ELR (cell line): Measurements from ENCODE around the gene NCAPG2.
"Not testable (repeated sequence)": the region's sequence is repeated elsewhere in the genome, so short reads cannot be mapped to it uniquely, and the experiment has no call there.

Source experiments
- DNase-seq: peaks from one replicate; pipeline ENCODE4 v3.0.0-alpha.2; 2015; ENCODE audit warnings: low read depth

The NCAPG2 gene

DNA sequence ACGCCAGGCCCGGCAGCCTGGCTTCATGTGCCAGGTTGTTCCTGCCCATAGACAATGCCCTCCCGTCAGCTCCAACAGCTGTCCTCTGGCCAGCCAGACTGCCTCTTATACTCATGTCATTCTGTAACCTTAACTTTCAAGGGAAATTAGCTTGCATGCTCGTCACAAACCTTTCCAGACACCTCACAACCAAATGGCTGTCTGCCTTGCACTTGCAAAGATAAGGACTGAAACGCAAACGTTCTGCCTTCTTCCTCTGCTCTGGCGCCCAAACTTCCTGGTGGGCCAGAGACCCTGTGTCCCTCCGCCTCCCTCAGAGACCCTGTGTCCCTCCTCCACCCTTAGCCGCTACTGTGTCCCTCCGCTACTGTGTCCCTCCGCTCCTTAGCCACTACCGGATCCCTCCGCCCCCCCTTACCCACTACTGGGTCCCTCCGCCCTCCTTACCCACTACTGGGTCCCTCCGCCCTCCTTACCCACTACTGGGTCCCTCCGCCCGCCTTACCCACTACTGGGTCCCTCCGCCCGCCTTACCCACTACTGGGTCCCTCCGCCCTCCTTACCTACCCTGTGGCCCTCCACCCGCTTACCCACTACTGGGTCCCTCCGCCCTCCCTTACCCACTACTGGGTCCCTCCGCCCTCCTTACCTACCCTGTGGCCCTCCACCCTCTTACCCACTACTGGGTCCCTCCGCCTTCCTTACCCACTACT is 37.5 kb downstream of the NCAPG2 start:
- not testable (repeated sequence) for DNase-seq

DNA sequence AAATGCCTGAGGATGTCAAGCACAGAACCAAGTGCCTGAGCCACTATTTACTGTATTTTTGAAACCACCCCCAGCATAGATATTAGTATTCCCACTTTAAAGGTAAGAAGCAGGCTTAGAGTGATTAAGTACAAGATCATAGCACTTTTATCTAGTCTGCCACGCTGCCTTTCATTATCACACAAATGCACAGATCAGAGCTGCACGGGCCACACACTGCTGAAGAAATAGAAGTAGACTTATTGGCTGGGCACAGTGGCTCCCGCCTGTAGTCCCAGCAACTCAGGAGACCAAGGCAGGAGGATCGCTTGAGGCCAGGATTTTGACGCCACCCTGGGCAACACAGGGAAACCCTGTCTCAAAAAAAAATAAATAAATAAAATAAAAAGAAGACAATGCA is 38.2 kb downstream of the NCAPG2 start:
- no peak for DNase-seq

DNA sequence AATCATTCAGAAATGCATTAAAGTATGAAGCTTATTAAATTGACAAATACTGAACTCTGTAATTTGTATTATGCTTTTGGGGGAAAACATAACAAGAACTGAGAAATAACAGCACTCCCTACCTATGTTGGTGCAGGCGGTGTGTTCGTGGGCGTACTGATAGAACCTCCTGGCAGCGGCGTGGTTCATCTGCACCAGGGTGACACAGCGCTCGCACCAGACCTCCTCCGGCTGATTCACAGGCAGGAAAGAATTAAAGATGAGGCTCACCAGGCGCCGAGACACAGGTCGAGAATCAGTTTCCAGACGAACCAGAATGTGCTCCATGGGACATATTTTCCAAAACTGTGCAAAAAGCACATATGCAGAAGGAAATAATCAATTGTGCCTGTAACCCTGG is 40.2 kb downstream of the NCAPG2 start:
- no peak for DNase-seq

DNA sequence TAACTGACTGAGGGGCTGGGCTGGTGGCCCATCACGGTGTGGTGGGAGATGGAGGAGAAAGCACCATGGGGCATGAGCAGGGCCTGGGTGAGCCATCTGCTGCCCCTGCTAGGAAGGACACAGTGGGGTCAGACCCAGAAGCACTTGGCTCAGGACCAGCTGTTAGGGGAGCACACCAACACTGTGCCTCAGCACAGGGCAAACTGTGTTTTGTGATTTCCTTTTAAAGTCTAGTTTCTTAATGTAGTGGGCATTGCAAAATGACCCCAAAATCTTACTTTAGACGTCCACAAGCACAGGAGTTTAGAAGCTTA is 41.2 kb downstream of the NCAPG2 start:
- DNase-seq: no peak

DNA sequence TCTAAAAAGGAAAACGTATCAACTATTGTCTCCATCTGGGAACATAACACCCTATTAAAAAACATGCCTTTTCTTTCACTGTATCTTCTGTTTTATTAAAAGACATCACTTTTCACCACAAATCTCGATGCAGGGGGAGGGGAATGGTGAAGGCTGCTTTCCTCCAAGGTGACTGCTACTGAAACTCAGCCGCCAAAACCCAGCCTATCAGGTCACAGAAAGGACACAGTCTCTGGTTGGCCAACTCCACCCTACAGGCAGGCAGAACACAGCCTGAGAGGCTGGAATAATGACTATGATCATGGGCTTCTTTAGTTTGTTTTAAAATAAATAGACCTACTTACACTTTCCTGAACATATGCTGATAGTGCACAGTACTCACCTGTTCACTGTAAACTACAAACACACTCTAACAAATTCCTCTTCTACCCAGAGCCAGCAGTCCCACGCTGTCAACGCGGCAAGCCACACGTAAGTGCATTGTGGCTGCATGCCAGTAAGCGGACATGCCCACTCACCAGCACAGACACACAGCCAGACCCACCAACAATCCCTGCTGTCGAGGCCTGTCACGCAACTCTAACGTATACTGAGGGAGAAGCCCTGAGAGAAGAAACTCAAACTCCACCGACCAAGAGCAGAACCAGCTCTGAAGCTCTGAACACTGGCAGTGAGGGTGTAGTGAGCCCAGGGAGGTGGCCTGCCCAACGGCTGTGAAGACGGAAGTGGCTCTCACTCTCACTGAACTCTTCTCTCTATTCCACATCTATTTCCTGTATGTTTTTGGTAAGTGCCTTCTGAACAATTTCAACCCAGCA is 41.8 kb downstream of the NCAPG2 start:
- no peak for DNase-seq

DNA sequence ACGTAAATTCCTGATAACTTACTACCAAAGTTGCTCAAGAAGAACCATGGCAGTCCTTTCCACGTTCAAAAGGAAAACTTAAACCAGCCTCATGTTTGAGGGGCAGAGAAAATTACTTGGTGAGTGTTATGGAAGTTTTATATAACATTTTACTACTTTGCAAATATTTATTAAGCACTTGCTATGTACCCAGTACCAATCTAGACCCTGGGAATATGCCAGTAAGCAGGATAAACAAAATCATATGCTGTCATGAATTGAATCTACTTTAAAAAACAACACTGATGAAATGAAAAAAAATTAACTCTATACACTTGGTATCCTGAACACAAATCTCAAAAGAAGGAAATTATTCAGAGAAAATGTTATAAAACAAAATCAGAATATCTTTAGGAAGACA is 46.1 kb downstream of the NCAPG2 start:
- DNase-seq: no peak

DNA sequence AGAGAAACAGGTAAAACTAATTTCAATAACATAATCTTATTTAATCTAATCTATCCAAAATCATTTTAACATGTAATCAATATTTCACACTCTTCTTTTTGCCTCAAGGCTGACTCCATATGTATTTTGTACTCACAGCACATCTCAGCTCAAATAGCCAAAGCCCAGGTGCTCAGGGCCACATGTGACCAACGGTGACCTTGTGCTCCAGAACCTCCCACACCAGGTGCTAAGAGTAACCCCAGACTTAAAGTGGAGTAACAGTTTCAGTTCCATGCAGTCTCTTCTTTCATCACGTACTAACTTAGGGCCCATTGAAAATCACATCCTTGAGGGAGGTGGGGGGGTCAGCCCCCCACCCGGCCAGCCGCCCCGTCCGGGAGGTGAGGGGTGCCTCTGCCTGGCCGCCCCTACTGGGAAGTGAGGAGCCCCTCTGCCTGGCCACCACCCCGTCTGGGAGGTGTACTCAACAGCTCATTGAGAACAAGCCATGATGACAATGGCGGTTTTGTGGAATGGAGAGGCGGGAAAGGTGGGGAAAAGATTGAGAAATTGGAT is 47.3 kb downstream of the NCAPG2 start:
- no peak for DNase-seq

DNA sequence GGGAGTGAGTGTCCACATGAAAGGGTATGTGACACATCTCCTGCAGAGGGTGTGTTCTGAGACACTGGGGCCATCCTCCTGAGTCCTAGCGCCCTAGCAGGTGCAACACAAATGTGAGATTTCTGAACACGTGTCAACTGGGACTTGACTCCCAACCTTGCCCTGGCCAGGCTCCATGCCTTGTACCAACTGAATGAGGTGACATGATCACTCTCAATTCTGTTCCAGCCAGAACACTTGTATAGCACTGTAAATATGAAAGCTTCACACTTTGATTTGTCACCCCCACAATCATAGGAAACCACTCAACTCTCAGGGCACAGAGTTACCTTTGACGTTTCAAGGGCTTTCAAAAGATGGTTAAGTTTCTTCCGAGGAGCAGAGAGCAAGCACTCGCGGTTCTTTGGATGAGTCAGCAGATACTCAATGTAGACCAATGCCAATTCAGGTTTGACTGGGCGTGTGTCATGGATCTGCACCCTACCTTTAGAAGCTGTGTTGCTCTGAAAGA is 48.6 kb downstream of the NCAPG2 start:
- no peak for DNase-seq

DNA sequence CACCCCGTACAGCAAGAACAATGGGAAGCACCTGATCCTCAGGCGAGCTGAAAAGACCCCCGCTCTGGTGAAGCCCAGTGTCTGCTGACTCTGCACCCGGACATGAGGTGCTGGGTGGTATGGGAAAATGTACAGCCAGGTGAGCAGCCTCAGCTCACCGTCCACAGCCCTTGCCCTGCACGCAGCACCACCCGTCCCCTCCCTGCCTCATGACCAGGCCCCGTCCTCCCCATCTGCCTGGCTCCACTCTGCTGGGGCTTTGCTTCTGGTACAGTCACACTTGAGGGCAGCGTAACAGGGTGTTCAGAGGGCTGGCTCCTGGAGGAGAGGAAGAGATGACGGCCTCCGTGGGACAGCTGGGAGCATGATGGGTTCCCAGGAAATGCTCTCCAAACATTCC is 49.1 kb downstream of the NCAPG2 start:
- no peak for DNase-seq

DNA sequence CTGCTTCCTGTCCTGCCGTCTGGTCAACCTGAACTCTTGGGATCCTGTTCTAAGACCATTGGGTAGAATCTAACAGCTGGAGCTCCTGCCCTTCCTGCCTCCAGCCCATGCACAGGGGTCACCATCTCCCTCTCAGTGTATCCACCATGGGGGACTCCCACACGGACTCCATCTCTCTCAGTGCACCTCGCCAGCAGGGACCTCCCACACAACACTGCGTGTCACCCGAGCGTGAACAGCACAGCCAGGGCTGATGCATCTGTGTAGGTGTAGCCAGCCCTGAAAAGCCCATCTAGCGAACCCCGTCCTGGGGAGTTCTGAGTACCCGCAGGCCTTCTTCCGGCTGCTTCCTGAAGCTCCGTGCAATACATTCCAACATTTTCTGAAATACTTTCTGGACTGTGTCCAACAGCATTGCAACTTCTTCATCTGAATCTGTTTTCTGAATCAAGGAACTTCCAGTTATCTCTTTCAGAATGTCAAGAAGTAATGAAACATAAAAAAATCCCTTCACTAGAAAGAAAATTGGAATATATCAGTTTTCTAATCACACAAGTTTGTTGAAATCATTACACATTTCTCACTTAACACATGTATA is 52.5 kb downstream of the NCAPG2 start:
- DNase-seq: no peak

DNA sequence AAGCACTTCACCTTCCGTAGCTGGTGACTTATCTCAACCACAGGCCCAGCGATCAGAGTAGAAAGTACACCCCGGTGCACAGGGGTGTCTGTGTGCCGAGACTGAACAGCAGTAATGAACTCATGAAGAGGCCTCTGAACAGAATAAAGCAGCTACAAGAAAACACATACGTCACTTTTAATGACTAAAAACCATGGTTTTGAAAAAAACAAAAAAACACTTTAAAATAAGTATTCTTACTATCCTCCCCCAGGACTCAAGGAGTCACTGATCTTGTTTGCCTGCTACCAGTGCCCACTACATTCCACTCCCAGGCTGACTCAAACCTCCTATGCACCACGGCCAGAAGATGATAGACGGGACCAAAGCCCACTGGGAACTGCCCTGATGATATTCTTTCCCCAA is 53.8 kb downstream of the NCAPG2 start:
- peak; percentile 86 for DNase-seq

DNA sequence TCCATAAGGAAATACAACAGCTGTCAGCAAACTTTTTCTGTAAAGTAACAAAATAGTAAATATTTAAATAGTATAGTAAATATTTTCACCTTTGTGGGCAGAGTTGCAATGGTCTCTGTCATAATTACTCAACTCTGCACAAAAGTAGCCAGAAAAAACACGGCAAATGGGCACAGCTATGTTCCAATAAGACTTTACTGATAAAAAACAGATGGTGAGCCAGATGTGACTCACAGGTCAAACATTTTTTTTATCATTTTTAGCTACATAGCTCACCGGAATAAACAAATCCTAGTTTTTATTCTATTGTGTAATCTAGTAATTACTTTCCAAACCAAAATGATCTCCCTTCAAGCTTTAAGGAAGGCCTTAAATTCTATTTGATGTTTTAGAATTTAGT is 55.3 kb downstream of the NCAPG2 start:
- peak; percentile 92 for DNase-seq

DNA sequence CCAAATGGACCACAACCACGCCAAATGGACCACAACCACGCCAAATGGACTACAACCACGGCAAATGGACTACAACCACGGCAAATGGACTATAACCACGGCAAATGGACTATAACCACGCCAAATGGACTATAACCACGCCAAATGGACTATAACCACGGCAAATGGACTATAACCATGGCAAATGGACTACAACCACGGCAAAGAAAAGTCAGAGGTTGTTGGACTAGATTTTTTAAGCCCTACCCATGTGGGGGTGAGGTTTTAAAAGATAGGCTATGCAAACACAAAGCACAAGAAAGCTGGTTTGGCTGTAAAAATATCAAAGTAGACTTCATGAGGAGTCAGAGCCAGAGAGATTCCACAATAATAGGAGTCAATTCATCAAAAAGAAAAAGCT is 55.8 kb downstream of the NCAPG2 start:
- DNase-seq: no peak

DNA sequence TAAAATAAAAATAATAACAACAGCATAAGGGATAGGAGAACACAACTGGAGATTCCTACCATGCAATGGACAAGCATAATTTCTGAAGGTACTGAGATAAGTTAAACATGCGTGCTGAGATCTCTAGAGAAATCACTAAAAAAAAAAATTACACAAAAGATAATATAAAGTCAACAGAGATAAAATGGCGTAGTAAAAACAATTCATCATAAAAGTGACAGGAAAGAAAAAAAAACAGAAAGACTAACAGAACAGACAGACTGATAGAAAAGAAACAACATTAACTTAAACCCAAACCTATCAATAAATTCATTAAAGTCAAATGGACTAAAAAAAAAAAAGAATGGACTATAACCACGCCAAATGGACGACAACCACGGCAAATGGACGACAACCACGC is 56.4 kb downstream of the NCAPG2 start:
- no peak for DNase-seq

DNA sequence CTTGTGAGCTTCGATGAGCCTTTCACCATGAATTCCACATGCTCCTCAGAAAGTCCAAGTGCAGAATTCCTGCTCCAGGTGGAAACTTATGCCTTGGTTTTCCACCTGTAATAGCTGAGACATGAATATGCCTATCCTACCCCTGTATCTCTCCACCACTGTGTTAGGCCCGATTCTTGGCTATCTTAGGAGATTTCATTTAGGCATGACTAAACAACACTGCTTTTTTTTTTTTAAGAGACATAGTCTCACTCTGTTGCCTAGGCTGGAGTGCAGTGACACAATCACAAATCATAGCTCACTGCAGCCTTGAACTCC is 57.2 kb downstream of the NCAPG2 start:
- DNase-seq: no peak

DNA sequence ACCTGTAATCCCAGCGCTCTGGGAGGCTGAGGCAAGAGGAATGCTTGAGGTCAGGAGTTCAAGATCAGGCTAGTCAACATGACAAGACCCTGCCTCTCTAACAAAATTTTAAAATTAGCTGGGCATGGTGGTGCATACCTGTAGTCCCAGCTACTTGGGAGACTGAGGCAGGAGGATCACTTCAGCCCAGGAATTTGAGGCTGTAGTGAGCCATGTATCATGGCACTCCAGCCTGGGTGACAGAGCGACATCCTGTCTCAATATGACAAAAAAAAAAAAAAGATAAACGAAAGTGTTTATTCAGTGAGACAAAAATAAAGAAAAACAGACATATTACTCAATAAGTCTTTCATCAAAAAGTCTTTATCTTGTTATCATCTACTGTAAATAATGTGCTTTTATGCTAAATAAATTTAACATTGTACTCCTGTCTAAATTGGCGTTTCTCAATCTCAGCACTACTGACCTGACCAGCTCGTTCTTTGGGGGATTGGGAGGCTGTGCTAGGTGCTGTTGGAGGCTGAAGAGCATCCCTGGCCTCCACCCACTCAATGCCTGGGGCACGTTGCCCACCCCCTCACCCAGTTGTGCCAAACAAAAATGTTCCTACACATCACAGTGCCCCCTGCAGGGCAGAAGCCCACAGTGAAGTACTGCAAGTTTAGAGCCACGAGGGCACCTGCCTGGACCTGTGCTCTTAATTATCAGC is 57.7 kb downstream of the NCAPG2 start:
- DNase-seq: peak; percentile 28

DNA sequence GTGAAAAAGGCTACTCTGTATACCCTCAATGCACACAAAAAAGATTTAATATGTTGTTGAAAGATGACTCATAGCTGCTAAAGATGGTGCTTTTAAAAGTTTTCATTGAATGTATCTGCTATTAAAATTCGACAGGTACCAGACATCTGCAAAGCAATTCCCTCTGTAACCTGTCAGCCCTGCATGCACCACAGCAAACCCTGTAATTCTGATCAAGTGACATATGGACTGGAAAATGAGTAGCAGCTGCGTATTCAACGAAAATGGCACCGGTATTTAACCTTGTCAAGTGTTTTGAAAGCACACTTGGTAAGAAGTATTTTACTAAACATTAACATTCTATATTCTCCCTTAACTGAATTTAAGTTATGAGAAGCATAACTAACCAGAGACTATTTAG is 58.8 kb downstream of the NCAPG2 start:
- DNase-seq: no peak

DNA sequence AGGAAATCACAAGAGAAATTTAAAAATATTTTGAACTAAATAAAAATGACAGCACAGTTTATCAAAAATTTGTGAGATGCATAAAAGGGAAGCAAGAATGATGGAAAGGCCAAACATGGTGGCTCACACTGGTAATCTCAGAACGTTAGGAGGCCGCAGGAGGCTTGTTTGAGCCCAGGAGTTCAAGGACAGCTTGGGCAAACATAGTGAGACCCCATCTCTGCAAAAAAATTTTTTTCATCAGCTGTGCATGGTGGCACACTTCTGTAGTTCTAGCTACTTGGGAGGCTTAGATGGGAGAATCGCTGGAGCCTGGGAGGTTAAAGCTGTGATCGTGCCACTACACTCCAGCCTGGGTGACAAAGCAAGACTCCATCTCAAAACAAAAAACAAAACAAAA is 62.5 kb downstream of the NCAPG2 start:
- DNase-seq: no peak

DNA sequence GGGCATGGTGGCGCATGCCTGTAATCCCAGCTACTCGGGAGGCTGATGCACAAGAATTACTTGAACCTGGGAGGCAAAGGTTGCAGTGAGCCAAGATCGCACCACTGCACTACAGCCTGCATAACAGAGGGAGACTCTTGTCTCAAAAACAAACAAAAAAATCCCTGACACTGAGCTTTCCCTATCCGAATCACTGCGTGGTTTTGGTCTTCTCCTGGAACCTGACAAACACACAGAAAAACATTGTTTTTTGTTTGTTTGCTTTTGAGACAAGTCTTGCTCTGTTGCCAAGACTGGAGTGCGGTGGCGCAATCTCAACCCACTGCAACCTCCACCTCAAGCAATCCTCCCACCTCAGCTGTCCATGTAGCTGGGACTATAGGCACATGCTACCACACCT is 66.6 kb downstream of the NCAPG2 start:
- DNase-seq: no peak

DNA sequence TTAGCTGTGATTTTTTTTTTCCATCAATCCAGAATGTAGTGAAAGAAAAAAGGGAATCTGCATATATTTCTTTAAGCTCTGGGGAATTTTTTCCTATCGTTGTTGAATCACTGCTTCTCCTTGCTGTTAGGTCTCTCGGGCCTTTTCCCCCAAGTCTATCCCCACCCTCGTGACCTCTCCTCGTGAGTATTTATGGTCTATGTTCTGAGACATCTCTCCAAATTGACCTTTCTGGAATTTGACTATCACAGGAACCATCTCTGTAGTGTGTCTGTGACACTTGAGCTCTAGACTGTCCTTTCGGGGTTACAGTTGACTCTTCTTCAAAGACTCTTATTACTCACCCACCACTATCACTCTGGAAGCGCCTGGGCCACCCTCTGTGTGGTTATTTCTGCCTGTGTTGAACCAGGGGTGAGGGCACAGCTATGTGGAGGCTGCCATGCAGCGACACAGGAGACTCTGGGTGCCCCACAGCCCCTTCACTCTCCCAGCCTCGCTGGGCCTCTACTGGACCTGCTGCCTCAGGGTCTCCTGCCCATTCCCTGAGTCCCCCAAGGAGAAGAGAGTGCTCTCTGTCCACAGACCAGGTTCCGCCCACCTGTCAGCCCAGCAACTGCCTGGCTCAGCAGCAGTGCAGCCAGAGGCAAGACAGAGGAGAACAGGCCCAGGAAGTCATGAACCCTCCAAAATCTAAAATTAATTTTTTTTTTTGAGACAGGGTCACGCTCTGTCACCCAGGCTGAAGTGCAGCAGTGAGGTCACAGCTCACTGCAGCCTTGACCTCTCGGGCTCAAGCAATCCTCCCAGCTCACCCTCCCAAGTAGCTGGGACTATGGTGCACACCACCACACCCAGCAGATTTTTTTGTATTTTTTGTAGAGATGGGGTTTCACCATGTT is 71.3 kb downstream of the NCAPG2 start:
- no peak for DNase-seq

DNA sequence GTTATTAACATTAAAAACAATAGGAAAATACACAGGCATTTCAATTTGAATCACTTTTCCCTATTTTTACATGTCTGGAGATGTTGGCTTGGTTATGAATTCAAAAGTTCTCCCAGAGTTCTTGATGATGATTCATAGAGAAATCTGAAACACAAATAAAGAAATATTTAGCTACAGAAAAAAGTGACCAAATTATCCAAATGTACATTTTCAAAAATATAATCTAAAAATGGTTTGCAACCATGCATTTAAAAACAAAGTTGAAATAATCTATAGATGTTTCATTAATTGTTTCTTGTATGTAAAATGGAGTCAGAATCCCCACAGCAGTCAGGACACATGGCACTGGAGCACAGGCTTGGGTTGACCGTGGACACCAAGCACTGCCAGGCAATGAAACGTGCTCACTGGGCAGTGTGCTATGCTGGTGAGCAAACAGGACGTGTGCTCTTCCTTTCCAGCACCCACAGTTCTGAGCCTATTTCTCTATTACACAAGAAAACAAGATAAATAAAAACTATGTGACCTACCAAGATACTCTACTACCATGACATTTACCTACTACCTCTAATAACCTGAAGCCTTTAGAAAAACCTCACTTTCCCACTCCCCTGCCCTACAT is 72.9 kb downstream of the NCAPG2 start:
- DNase-seq: no peak
